Breast epithelium (tissue), 3 donors: ENCODE results near the gene NUP43.

Source experiments
- CTCF ChIP-seq, 3 donors: fragments of 450-650 bp; IDR thresholded peaks; one replicate each; pipeline ENCODE4 v1.5.1; 2016 to 2017; ENCODE audit warnings: antibody characterized with exemption in 3 of 3, mild to moderate bottlenecking in 3 of 3, moderate library complexity in 3 of 3
- POLR2A ChIP-seq: fragments of 450-650 bp; IDR thresholded peaks from one replicate; pipeline ENCODE4 v1.6.1; 2016; ENCODE audit warnings: antibody characterized with exemption, mild to moderate bottlenecking, moderate library complexity
- POLR2AphosphoS5 ChIP-seq, 3 donors: sonication (generic); formaldehyde crosslinking; IDR thresholded peaks; one replicate each; pipeline ENCODE4 v1.6.1; 2017; ENCODE audit warnings: antibody characterized with exemption in 3 of 3

- TF ChIP-seq CTCF (IDR thresholded peaks at IDR 0.05) (no peak), POLR2A (no peak), POLR2AphosphoS5 (IDR thresholded peaks at IDR 0.05) (no peak)
Measured at GRCh38 chr6:149734915-149735314, 11.4 kb downstream of the NUP43 start.
